ENCODE data around the gene C17orf67. TPM values are rescaled to one million over a fixed set of nuclear protein-coding genes. Genes with fewer than 3 reads are reported as not detected.

C17orf67 gene
- total and polyA plus RNA-seq, 2 of the 13 experiments (the other 11 are each of a cell fraction or from before 2014, with no cell fraction given): 0.41 to 0.86 TPM

GRCh38 chr17:56851008-56851407, 17.3 kb upstream of the C17orf67 start:
- no peaks in the 10 kb centered on the region for H3K4me1 ChIP-seq (ENCODE audit: insufficient read depth, low read length)
- no peak overlapping the region for H3K9ac ChIP-seq (ENCODE audit: insufficient read depth, low read depth, low read length)
- no peak overlapping the region for H3K27ac ChIP-seq (ENCODE audit: extremely low read length, insufficient read depth, low read length)
- H2AFZ ChIP-seq (ENCODE audit: low read length): no peak overlapping the region
- FAIRE-seq: no peak
- WGBS (ENCODE audit: low lambda C conversion rate): 70% methylated on average over 3 of the region's 3 CpGs
- H3K36me3 ChIP-seq (replicated peaks in 1 of 2; ENCODE audit: control insufficient read depth in 1 of 2, insufficient read depth in 2 of 2, low read length in 2 of 2): peaks cover 2 to 4% of the 10 kb centered on the region in 2 experiments; a peak in 4 of 5 replicates
- no TSS peak for BruUV-seq (replicated peaks)
- H3K79me2 ChIP-seq (ENCODE audit: insufficient read depth, low read length): no peaks in the 10 kb centered on the region
- ChIA-PET CTCF (ENCODE audit: low intra/inter-chr PET ratio, low total read pairs) (no interaction called here), POLR2A (no interaction called here)
- no peaks in the 10 kb centered on the region for H3K27me3 ChIP-seq (ENCODE audit: control insufficient read depth in 1 of 2, insufficient read depth in 2 of 2, low read length in 2 of 2)
- no peak for DNase-seq (ENCODE audit: low spot score)
- ATAC-seq: no peak
- no peak overlapping the region for H3K4me2 ChIP-seq (ENCODE audit: low read depth, low read length)
- TF ChIP-seq SNAPC4 (CRISPR knock-in tag; IDR thresholded peaks at IDR 0.05) (no peak), NFYB (CRISPR knock-in tag; IDR thresholded peaks at IDR 0.05) (no peak), ZNF724P (CRISPR knock-in tag; IDR thresholded peaks at IDR 0.05; ENCODE audit: borderline replicate concordance) (no peak), ZNF646 (CRISPR knock-in tag; IDR thresholded peaks at IDR 0.05) (no peak), CEBPB (IDR thresholded peaks at IDR 0.05; ENCODE audit: borderline replicate concordance, low read depth, low read length) (no peak), XRCC5 (optimal IDR thresholded peaks at IDR 0.05; ENCODE audit: low read length) (no peak), ZNF850 (CRISPR knock-in tag; conservative IDR thresholded peaks at IDR 0.05) (no peak), ZNF543 (CRISPR knock-in tag; IDR thresholded peaks at IDR 0.05) (no peak), MAFG (CRISPR knock-in tag; IDR thresholded peaks at IDR 0.05) (no peak), TEAD2 (CRISPR knock-in tag; IDR thresholded peaks at IDR 0.05) (no peak), SRSF1 (optimal IDR thresholded peaks at IDR 0.05; ENCODE audit: low read depth, low read length) (no peak), PAWR (CRISPR knock-in tag; IDR thresholded peaks at IDR 0.05; ENCODE audit: borderline replicate concordance) (no peak)
- intact Hi-C loops (cut with micrococcal nuclease; ENCODE audit: unreplicated experiment): no loop called here
- H3K4me3 ChIP-seq (replicated peaks in 1 of 3; ENCODE audit: insufficient read depth in 1 of 3, low read depth in 2 of 3, low read length in 3 of 3): no peak overlapping the region
- H4K20me1 ChIP-seq (ENCODE audit: insufficient read depth, low read length): no peaks in the 10 kb centered on the region
- no peaks in the 10 kb centered on the region for H3K9me3 ChIP-seq (ENCODE audit: low read length)
- in situ Hi-C loops (cut with HindIII; ENCODE audit: extremely low pct_ligation_motif_present, low pct_unique_long_range_greater_than_20kb): no loop called here
